GM18505 (cell line): ENCODE data around the gene SVOPL.
"Not testable (repeated sequence)": the region's sequence is repeated elsewhere in the genome, so short reads cannot be mapped to it uniquely, and the experiment has no call there.

Experiments used
- ATAC-seq: cut with Tn5 transposase; IDR thresholded peaks from one replicate; pipeline ENCODE4 v1.9.1; 2021; ENCODE audit not compliant: unreplicated experiment
- POLR2A ChIP-seq: IDR thresholded peaks from 4 replicates; pipeline ENCODE4 v1.6.1; 2011; ENCODE audit warnings: borderline replicate concordance; ENCODE audit not compliant: insufficient read depth, insufficient read length; ENCODE audit errors: extremely low read depth

SVOPL gene

GRCh38 chr7:138726288-138726687 lies 25.1 kb upstream of the SVOPL start:
- no peak for ATAC-seq
- TF ChIP-seq POLR2A, result no peak

- ATAC-seq, result no peak
- no peak for TF ChIP-seq POLR2A
Measured at GRCh38 chr7:138720286-138720685, 19.1 kb upstream of the SVOPL start.

GRCh38 chr7:138716889-138717288 lies 15.7 kb upstream of the SVOPL start:
- ATAC-seq, result no peak

GRCh38 chr7:138713191-138713590 lies 12.0 kb upstream of the SVOPL start:
- ATAC-seq, result no peak
- TF ChIP-seq POLR2A, result no peak

More at GRCh38 chr7:138716889-138717288, 15.7 kb upstream of the SVOPL start:
- no peak for TF ChIP-seq POLR2A

- no peak for ATAC-seq
- no peak for TF ChIP-seq POLR2A
Measured at GRCh38 chr7:138712652-138713051, 11.5 kb upstream of the SVOPL start.

GRCh38 chr7:138710536-138711385 lies 9.6 kb upstream of the SVOPL start:
- TF ChIP-seq POLR2A, result no peak
- ATAC-seq, result no peak

GRCh38 chr7:138705167-138705566 lies 4.0 kb upstream of the SVOPL start:
- TF ChIP-seq POLR2A, result no peak
- no peak for ATAC-seq

GRCh38 chr7:138701537-138701923 lies 368 bp upstream of the SVOPL start:
- ATAC-seq, result no peak
- no peak for TF ChIP-seq POLR2A

GRCh38 chr7:138699661-138700060 lies 1.5 kb downstream of the SVOPL start:
- no peak for TF ChIP-seq POLR2A
- ATAC-seq, result no peak

GRCh38 chr7:138698281-138698680 lies 2.9 kb downstream of the SVOPL start:
- no peak for ATAC-seq
- TF ChIP-seq POLR2A, result no peak

GRCh38 chr7:138697535-138698182 lies 3.5 kb downstream of the SVOPL start:
- TF ChIP-seq POLR2A, result no peak
- no peak for ATAC-seq

- ATAC-seq, result not testable (repeated sequence)
Measured at GRCh38 chr7:138695776-138696175, 5.4 kb downstream of the SVOPL start.

- no peak for TF ChIP-seq POLR2A
- ATAC-seq, result no peak
Measured at GRCh38 chr7:138695106-138695505, 6.1 kb downstream of the SVOPL start.

GRCh38 chr7:138691178-138691577 lies 10.0 kb downstream of the SVOPL start:
- no peak for TF ChIP-seq POLR2A

More at GRCh38 chr7:138691178-138691577, 10.0 kb downstream of the SVOPL start:
- no peak for ATAC-seq
